ENCODE measurements around the gene LONP2.

The LONP2 gene, protein sequence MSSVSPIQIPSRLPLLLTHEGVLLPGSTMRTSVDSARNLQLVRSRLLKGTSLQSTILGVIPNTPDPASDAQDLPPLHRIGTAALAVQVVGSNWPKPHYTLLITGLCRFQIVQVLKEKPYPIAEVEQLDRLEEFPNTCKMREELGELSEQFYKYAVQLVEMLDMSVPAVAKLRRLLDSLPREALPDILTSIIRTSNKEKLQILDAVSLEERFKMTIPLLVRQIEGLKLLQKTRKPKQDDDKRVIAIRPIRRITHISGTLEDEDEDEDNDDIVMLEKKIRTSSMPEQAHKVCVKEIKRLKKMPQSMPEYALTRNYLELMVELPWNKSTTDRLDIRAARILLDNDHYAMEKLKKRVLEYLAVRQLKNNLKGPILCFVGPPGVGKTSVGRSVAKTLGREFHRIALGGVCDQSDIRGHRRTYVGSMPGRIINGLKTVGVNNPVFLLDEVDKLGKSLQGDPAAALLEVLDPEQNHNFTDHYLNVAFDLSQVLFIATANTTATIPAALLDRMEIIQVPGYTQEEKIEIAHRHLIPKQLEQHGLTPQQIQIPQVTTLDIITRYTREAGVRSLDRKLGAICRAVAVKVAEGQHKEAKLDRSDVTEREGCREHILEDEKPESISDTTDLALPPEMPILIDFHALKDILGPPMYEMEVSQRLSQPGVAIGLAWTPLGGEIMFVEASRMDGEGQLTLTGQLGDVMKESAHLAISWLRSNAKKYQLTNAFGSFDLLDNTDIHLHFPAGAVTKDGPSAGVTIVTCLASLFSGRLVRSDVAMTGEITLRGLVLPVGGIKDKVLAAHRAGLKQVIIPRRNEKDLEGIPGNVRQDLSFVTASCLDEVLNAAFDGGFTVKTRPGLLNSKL

GRCh38 chr16:48244080-48244862 is at the start of gene LONP2:
Gene LONP2 (plus strand): TSS chr16:48244300. CDS start chr16:48244389, 89 bp downstream.
- DNase-seq (ENCODE audit: low read depth, low spot score), result peak; percentile 92

GRCh38 chr16:48194828-48195556 is 49.1 kb upstream of the LONP2 start:
- DNase-seq (ENCODE audit: low read depth, low spot score), result no peak

- no peak for DNase-seq (ENCODE audit: low read depth, low spot score)
Measured at GRCh38 chr16:48197294-48197693, 46.8 kb upstream of the LONP2 start.

DNA sequence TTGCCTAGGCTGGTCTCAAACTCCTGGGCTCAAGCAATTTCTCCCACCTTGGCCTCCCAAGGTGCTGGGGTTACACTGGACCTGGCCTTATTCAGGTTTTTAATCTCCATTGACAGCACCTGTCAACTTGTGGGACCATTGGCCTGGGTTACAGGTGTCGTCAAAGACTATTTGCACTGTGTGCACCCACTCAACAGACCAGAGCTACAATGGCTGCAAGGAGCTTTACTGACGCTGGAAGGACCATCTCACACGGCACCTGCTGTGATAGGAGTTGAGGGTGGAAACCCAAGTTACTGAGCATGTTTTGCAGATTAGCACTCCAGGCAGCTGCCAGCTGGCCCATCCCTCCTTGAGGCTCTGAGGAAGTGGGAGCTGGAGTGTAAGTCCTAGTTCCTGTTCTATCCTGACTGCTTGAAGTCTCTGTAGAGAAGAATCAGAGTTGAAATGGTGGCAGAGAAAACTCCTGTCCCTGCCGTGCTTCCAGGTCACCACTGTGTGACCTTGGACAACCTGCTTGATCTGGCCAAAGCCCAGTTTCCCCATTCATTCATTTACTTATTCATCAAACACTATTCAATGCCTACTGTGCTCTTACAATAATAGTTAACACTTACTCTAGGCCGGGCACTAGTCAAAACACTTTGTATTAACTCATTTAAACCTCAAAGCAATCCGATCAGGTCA is 42.4 kb upstream of the LONP2 start:
- no peak for DNase-seq (ENCODE audit: low read depth, low spot score)

DNA sequence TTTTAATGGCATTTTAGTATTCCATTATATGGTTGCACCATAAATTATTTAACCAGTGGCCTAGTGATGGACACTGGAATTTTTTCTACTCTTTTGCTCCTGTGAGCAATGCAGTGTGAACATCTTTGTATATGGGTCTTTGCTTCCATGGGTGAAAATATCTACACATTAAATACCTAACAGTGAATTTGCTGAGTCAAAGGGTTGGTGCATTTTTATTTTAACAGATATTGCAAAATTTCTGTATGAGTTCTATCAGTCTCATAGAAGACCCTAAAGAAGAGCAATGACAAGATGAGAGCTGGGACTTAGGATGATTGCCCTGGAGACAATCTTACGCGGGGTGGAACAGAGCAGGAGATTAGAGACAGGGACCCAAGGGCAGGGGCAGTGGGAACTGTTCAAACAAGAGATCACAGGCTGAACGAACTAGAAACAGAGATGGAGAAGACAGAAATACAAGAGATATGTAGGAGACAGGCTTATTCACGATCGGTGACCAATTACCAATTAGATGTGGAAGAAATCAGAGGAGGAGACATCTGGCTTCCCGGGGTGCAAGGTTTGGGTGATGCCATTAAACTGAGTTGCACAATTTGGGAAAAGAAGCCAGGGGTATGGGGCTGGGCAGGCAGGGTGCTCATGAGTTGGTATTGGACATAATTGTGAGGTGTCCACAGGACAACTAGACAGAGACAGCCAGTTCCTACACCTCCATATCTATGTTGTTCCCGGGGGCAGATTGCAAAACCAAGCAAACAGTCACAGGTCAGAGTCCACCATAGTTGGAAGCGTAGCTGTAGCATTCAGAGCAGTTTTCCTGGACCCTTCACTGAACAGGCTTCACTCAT is 39.9 kb upstream of the LONP2 start:
- DNase-seq (ENCODE audit: low read depth, low spot score), result no peak

- no peak for DNase-seq (ENCODE audit: low read depth, low spot score)
Measured at GRCh38 chr16:48204825-48205151, 39.3 kb upstream of the LONP2 start.

- DNase-seq (ENCODE audit: low read depth, low spot score), result peak; percentile 50
Measured at GRCh38 chr16:48206594-48207242, 37.4 kb upstream of the LONP2 start.

DNA sequence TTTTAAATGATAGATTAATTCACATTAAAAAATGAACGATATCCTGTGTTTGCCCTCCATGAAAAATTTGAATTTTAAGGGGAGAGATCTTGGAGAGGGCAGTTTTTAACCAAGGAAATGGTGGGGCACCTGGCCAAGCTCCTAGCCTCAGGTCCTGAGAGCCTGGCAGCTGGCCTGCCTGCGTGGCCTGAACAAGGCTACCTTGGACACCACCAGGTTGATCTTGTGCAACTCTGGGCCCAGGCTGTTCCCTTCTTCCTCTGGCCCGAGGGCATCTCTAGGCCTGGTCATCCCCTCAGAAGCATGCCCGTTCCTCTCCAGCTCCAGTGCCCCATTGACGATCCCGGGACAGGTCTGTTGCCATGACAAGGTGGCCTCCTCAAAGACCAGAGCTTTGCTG is 33.4 kb upstream of the LONP2 start:
- no peak for DNase-seq (ENCODE audit: low read depth, low spot score)

GRCh38 chr16:48212033-48212432 is 32.1 kb upstream of the LONP2 start:
- DNase-seq (ENCODE audit: low read depth, low spot score), result peak; percentile 89

DNA sequence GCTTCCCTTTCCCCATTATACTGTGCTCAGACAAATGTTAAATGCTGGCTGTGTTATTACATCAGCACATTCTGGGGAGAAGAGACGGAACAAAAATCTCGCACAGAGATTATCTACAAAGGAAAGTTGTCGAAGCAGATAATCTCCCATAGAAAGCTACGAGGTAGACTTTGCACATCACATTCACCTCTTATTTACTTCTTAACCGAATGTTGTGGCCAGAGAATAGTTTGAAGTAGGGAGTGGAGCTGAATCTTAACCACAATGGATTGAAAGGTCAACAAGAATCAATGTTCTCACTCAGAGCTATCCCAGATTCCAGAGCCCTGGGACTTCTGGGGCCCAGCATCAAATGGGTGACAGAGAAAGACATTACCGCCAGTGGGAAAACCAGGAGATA is 28.4 kb upstream of the LONP2 start:
- no peak for DNase-seq (ENCODE audit: low read depth, low spot score)

DNA sequence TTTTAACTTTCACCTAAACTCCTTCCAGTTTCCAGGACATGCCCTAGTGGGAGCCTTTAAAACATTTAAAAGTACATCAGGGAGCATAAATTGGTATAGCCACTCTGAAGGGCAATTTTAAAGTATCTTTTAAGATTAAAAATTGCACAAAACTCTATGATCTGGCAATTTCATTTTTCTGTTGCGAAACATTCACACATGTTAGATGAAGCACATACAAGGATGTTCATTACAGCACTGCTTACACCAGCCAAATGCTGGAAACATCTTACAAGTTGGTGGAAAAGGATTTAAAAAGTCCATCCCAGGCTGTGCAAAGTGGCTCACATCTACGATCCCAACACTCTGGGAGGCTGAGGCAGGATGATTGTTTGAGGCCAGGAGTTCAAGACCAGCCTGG is 26.4 kb upstream of the LONP2 start:
- DNase-seq (ENCODE audit: low read depth, low spot score), result no peak

GRCh38 chr16:48218473-48218872 is 25.6 kb upstream of the LONP2 start:
- DNase-seq (ENCODE audit: low read depth, low spot score), result no peak

DNA sequence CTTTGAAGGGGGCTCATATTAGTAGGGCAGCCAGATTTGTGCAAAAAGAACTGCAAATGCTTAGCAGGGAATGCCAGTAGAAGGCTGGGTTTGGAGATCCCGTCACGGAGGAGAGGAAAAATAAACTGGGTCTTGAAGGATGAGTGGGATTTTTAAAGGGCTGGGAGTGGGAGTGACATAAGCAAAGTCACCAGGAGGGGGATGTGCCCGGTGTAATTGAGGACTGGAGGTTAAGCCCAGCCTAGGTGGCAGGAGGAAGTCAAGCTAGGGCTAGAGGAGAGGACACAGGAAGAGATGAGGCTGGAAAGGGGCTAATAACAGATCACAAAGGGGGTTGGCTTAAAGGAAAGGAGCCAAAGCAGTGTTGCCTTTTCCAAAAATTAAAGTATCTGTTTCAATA is 23.2 kb upstream of the LONP2 start:
- DNase-seq (ENCODE audit: low read depth, low spot score), result no peak

DNA sequence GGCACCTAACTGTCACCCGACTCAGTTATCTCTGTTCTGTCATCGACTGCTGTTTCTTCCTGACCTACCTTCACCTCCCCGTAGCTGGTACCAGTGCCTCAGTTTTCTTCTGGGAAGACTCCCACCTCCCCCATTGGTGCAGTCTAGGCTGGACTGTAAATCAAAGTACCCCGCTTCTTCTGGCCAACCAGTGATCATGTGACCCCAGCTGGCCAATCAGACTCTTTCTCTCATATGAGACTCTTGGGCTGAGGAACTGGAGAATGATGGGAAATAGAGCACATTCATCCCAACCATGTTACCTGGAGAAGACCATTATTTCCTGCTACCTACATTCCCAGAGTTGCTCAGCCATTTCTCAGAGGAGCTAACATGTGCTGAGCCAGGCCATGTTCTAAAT is 20.6 kb upstream of the LONP2 start:
- no peak for DNase-seq (ENCODE audit: low read depth, low spot score)

DNA sequence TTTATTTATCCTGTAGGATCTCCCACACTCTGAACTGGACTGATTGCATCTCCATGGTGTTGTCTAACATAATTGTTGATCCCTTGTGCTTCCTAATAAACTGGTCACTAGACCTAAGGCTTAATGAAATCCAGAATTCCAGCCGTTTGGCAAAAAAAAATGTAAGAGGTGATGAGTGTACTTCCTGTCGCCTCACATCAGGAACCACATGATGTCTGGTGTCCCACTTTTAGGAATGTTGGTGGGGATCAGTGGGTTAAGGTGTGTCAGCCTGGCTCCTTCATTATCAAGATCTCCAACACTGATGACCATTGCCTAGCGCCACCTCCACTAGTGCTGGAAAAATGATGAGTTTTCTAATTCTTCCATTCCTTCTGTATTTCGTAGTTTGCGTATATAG is 18.6 kb upstream of the LONP2 start:
- no peak for DNase-seq (ENCODE audit: low read depth, low spot score)

DNA sequence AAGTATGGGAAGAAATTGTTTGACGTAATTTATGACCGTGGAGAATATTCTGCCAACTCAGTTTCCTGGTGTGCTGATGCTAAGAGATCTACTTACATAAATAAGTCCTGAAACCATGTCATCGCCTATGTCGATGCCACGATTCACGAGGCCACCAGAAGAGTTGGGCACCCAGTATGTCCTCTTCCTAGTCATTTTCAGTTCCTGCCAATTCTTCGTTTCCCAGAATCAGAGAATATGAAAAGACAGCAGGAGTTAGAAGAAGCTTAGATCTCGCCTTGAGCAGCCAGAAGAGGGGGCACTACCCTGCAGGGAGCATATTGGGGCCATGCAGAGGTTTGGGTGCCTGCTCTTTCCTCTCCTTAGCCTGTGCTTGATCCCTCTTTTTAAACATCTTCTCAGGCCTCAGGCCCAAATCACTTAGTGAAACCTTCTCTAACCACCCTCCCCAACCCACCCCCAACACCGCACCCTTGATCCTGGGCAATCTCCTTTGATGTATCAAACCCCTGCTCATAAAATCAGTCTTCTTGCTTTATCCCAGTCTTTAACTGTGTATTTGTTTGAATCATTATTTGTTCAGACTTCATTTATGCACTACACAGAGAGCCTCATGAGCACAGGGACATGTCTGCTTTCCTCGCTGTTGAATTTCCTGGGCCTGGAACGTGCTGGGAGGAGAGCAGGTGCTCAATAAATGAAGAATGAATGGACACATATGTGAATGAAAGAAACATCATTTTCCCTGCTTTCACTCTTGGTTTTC is 12.2 kb upstream of the LONP2 start:
- DNase-seq (ENCODE audit: low read depth, low spot score), result peak; percentile 24

- DNase-seq (ENCODE audit: low read depth, low spot score), result no peak
Measured at GRCh38 chr16:48232493-48233040, 11.5 kb upstream of the LONP2 start.

DNA sequence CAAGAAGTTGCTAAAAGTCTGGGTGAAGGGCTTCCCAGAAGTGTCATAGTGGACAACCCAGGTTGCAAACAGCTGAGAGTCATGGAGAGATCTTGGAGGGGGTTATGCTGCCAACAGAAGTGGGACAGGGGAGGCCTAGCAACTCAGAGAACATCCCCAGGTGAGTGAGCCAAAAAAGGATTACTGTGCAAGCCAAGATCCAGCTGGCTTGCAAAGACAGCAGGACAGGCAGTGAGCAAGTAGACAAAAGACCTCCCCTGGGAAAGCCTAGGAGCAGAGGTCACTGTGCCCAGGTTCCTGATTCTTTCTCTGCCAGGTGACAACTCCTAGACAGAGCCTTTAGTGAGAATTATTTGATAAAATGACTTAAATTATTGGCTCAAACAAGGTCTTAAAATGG is 9.5 kb upstream of the LONP2 start:
- no peak for DNase-seq (ENCODE audit: low read depth, low spot score)

All from ELF-1 (cell line).